Prostate gland (tissue), 2 donors: ENCODE data around the gene LUM. TPM values are rescaled to one million over a fixed set of nuclear protein-coding genes. Genes with fewer than 3 reads are reported as not detected.
"Not testable (repeated sequence)": the region's sequence is repeated elsewhere in the genome, so short reads cannot be mapped to it uniquely, and the experiment has no call there.

ENCODE experiments used
- DNase-seq: peaks from one replicate; pipeline ENCODE4 v3.0.0-alpha.2; 2019; ENCODE audit warnings: low spot score
- H3K27ac ChIP-seq, 2 donors: fragments of 200-600 bp; sonication (generic); 2 replicates each; pipeline ENCODE4 v1.5.1; 2017 to 2019
- H3K27me3 ChIP-seq: fragments of 200-600 bp; sonication (generic); replicated peaks from 2 replicates; pipeline ENCODE4 v1.5.1; 2019; ENCODE audit not compliant: insufficient read depth
- H3K36me3 ChIP-seq, 2 donors: fragments of 200-600 bp; sonication (generic); 1 replicate in 1 of 2; 2 replicates in 1 of 2; pipeline versions ENCODE4 v1.5.1 to v1.8.1; 2017 to 2019
- H3K4me1 ChIP-seq: fragments of 200-600 bp; sonication (generic); replicated peaks from 2 replicates; pipeline ENCODE4 v1.5.1; 2019
- H3K4me3 ChIP-seq, 2 donors: fragments of 200-600 bp; sonication (generic); 2 replicates each; pipeline ENCODE4 v1.5.1; 2017 to 2019
- H3K9me3 ChIP-seq: fragments of 200-600 bp; sonication (generic); 2 replicates; pipeline ENCODE4 v1.5.1; 2017
- POLR2A ChIP-seq: fragments of 450-650 bp; IDR thresholded peaks from one replicate; pipeline ENCODE4 v1.6.1; 2016; ENCODE audit warnings: antibody characterized with exemption, mild to moderate bottlenecking
- POLR2AphosphoS5 ChIP-seq: sonication (generic); formaldehyde crosslinking; IDR thresholded peaks from one replicate; pipeline ENCODE4 v1.6.1; 2017; ENCODE audit warnings: antibody characterized with exemption
- WGBS: methylation state at CpG from one replicate; pipeline ENCODE4 v1.1.5; 2018; 5-methylcytosine and 5-hydroxymethylcytosine counted together
- intact Hi-C: fragments of 100-400 bp; cut with DNase I; formaldehyde crosslinking; loops from one replicate; pipeline ENCODE4 v1.14.2; 2022
- total RNA-seq, 2 donors: library from RNA; depleted of rRNA; stranded (reverse); fragments of >200 nt; gene quantifications; one replicate each; pipeline ENCODE4 v1.1.0, GENCODE V29; 2016
- TF ChIP-seq, protein P1 (sequence below), 4 experiments: fragments of 200-600 bp in 2 of 4; fragments of 450-650 bp in 2 of 4; sonication (generic) in 2 of 4; IDR thresholded peaks; 1 replicate in 3 of 4; 2 replicates in 1 of 4; pipeline ENCODE4 v1.5.1; 2016 to 2019; ENCODE audit warnings: antibody characterized with exemption in 4 of 4, mild to moderate bottlenecking in 2 of 4, moderate library complexity in 2 of 4

Gene LUM
- total RNA-seq, 2 donors from 2014 or later = 34.3 to 56.1 TPM

DNA sequence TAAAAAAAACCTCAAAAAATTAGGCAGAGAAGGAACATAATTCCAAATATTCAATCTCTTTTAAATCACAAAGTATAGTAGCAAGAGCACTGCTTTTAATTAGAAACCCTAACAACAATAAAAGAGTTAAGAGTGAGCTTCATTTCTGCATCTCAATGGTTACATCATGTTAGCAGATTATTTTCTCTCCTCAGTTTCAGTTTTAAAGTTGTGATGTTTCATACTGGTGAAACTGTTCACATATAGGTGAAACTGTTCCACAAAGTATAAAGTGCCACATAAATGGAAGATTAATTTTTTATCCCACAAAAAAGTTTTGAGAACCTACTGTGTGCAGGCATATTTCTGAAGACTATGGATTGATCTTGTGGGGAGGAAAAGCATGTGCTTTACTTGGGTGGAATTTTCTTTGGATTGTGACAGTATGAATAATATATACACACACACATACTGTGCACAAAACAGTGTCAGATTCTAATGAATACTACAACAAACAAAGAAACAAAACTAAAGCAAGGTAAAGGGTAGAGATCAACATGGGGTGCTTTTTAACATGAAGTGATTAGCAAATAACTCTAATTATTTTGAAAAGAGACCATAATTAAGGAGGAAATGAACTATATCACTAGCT lies 17.1 kb downstream of the LUM start:
- Histone ChIP-seq H3K27me3 (no peaks in the 10 kb centered on the region), H3K4me3 (no peak overlapping the region), H3K36me3 (no peaks in the 10 kb centered on the region), H3K27ac (no peak overlapping the region), H3K9me3 (no peaks in the 10 kb centered on the region), H3K4me1 (no peaks in the 10 kb centered on the region)
- DNase-seq = no peak
- intact Hi-C loops = no loop called here
- TF ChIP-seq POLR2AphosphoS5 (no peak), POLR2A (no peak)
- TF ChIP-seq, protein P1, sequence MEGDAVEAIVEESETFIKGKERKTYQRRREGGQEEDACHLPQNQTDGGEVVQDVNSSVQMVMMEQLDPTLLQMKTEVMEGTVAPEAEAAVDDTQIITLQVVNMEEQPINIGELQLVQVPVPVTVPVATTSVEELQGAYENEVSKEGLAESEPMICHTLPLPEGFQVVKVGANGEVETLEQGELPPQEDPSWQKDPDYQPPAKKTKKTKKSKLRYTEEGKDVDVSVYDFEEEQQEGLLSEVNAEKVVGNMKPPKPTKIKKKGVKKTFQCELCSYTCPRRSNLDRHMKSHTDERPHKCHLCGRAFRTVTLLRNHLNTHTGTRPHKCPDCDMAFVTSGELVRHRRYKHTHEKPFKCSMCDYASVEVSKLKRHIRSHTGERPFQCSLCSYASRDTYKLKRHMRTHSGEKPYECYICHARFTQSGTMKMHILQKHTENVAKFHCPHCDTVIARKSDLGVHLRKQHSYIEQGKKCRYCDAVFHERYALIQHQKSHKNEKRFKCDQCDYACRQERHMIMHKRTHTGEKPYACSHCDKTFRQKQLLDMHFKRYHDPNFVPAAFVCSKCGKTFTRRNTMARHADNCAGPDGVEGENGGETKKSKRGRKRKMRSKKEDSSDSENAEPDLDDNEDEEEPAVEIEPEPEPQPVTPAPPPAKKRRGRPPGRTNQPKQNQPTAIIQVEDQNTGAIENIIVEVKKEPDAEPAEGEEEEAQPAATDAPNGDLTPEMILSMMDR (IDR thresholded peaks at IDR 0.05) = no peak

DNA sequence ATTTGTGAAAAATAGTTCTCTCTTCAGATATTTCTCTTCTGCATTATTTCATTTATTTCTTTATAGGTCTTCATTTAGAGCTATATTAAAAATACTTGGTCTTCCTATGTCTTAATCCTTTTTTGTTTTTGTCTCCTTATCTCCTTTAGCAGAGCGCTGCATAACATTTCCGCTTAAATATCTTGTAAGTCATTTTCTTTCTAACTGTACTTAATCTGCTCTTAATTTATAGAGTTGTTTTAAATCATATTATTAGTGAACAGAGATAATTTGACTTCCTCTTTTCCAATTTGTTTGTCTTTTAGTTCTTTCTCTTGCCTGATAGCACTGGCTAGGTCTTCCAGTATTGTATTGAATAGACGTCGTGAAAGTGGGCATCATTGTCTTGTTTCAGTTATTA lies 18.0 kb downstream of the LUM start:
- Histone ChIP-seq H3K27me3 (no peaks in the 10 kb centered on the region), H3K36me3 (no peaks in the 10 kb centered on the region), H3K4me3 (no peak overlapping the region), H3K4me1 (no peaks in the 10 kb centered on the region), H3K27ac (no peak overlapping the region), H3K9me3 (no peaks in the 10 kb centered on the region)
- no peak for TF ChIP-seq POLR2A
- TF ChIP-seq, protein P1 (IDR thresholded peaks at IDR 0.05) = no peak
- no peak for TF ChIP-seq POLR2AphosphoS5
- intact Hi-C loops = no loop called here
- DNase-seq = no peak
- WGBS = 77% methylated on average over 4 of the region's 4 CpGs

DNA sequence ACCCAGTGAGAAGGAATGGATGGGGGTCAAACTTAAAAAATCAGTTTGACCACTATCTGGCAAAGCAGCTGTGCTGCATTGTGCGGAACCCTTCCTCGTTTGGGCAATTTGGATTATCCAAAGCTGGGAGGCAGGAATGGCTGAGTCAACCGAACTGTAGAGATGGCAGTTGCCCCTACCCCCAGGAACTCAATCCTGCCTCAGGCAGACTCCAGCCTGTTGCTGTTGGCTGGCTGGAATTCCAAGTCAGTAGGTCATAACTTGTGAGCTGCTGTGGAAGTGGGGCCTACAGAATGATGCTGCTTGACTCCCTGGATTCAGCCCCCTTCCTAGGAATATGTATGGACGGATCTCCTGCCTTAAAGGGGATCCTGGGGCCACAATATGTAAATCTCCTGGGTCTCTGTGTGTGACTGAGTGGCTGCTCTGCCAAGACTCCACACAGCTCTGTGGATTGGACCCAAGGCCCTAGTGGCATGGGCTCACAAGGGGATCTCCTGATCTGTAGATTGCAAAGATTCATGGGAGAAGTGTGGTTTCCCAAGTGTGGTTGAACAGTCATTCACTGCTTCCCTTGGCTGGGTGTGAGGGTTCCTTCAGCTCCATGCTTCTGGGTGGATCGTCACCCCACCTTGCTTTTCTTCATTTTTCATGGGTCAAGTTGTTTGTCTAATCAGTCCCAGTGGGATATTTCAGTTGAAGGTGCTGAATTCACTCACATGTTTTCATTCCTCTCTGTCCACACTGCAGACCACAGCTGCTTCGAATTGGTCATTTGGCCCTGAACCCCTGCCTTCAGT lies 19.2 kb downstream of the LUM start:
- no peaks in the 10 kb centered on the region for H3K36me3 ChIP-seq
- no peaks in the 10 kb centered on the region for H3K27me3 ChIP-seq
- WGBS = 80% methylated on average over 6 of the region's 6 CpGs
- no peaks in the 10 kb centered on the region for H3K4me1 ChIP-seq
- H3K9me3 ChIP-seq = no peaks in the 10 kb centered on the region
- intact Hi-C loops = no loop called here
- H3K27ac ChIP-seq = no peak overlapping the region
- TF ChIP-seq, protein P1 (IDR thresholded peaks at IDR 0.05) = no peak
- TF ChIP-seq POLR2AphosphoS5 (no peak), POLR2A (no peak)
- no peak for DNase-seq
- H3K4me3 ChIP-seq = no peak overlapping the region

DNA sequence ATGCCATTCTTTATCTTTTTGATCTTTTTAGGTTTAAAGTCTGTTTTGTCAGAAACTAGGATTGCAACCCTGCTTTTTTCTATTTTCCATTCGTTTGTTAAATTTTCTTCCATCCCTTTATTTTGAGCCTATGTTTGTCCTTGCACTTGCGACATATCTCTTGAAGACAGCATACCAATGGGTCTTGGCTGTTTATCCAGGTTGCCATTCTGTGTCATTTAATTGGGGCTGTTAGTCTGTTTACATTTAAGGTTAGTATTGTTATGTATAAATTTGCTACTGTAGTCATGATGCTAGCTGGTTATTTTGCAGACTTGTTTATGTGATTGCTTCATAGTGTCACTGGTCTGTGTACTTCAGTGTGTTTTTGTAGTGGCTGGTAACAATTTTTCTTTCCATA lies 21.3 kb downstream of the LUM start:
- H3K4me3 ChIP-seq, intact Hi-C loops, H3K27me3 ChIP-seq, H3K9me3 ChIP-seq, DNase-seq, H3K36me3 ChIP-seq, H3K27ac ChIP-seq, H3K4me1 ChIP-seq: not testable (repeated sequence)
- WGBS = 92% methylated on average over 2 of the region's 2 CpGs

DNA sequence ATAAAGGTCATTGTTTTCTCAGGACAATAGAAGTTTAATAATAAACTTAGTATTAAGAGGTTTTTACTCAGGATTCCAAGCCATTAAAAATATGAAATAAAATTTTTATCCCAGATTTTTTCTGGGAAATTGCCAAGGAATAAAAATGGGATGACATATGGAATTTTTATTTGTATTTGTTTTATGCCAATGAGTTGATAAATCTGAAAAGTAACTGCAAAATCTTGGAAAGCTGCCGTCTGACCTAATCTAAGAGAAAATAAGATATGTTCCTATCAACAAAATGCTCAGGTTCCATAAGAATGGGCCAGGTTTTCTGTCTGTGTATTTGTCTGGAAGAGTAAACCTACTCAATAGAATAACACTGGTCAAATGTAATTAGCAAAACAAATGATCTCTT lies 31.3 kb downstream of the LUM start:
- no peaks in the 10 kb centered on the region for H3K27me3 ChIP-seq
- H3K27ac ChIP-seq = no peak overlapping the region
- no peaks in the 10 kb centered on the region for H3K9me3 ChIP-seq
- intact Hi-C loops = no loop called here
- H3K4me1 ChIP-seq = no peaks in the 10 kb centered on the region
- no peaks in the 10 kb centered on the region for H3K36me3 ChIP-seq
- no peak for DNase-seq
- H3K4me3 ChIP-seq = no peak overlapping the region
- 65% methylated on average over 1 of the region's 1 CpG for WGBS
- TF ChIP-seq POLR2A (no peak), POLR2AphosphoS5 (no peak)
- TF ChIP-seq, protein P1 (IDR thresholded peaks at IDR 0.05) = no peak
